ENCODE data around the gene MEX3C.

Gene MEX3C

DNA sequence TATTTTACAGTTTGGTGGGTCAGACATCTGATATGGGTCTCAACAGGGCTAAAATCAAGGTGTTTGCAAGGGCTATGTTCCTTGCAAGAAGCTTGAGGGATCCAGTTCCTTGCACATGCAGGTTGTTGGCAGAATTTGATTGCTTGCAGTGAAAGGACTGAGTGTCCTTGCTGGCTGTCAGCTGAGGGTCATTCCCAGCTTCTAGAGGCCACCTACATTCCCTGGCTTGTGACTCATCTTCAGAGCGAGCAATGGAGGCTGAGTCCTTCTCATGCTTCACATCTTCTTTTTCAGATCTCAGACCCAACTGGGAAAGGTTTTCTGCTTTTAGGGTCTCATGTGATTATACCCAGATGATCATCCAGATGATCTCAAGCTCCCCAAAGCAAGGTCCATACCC lies 12.4 kb downstream of the MEX3C start:
- TF ChIP-seq TAF1 (IDR thresholded peaks at IDR 0.05; ENCODE audit: borderline replicate concordance, insufficient read depth, low read length): no peak
- TF ChIP-seq, protein P1, sequence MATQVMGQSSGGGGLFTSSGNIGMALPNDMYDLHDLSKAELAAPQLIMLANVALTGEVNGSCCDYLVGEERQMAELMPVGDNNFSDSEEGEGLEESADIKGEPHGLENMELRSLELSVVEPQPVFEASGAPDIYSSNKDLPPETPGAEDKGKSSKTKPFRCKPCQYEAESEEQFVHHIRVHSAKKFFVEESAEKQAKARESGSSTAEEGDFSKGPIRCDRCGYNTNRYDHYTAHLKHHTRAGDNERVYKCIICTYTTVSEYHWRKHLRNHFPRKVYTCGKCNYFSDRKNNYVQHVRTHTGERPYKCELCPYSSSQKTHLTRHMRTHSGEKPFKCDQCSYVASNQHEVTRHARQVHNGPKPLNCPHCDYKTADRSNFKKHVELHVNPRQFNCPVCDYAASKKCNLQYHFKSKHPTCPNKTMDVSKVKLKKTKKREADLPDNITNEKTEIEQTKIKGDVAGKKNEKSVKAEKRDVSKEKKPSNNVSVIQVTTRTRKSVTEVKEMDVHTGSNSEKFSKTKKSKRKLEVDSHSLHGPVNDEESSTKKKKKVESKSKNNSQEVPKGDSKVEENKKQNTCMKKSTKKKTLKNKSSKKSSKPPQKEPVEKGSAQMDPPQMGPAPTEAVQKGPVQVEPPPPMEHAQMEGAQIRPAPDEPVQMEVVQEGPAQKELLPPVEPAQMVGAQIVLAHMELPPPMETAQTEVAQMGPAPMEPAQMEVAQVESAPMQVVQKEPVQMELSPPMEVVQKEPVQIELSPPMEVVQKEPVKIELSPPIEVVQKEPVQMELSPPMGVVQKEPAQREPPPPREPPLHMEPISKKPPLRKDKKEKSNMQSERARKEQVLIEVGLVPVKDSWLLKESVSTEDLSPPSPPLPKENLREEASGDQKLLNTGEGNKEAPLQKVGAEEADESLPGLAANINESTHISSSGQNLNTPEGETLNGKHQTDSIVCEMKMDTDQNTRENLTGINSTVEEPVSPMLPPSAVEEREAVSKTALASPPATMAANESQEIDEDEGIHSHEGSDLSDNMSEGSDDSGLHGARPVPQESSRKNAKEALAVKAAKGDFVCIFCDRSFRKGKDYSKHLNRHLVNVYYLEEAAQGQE (IDR thresholded peaks at IDR 0.05; ENCODE audit: insufficient read depth in 1 of 2, low read depth in 2 of 2, low read length in 2 of 2): no peak
- TF ChIP-seq FOXP2 (optimal IDR thresholded peaks at IDR 0.05; ENCODE audit: borderline replicate concordance, extremely low read depth, extremely low read length, insufficient read depth): no peak
- TF ChIP-seq POLR2AphosphoS5 (IDR thresholded peaks at IDR 0.05; ENCODE audit: low read depth, low read length): no peak
- no peak for TF ChIP-seq SIN3A (IDR thresholded peaks at IDR 0.05; ENCODE audit: borderline replicate concordance, insufficient read depth, low read length)

DNA sequence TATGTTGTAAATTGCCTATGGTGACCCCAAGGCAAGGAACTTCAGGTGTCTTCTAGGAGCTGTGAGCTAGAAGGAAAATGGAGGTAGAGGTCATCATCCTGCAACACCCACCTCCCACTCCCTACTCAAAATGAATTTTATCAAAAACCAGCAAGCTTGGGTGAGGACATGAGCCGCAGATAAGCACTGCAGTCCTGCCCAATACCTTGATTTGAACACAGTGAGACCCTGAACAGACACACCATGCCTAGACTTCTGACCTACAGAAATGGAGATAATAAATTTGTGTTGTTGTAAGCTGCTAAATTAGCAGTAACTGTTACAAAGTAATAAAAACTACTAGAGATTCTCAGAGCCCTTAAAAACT lies 13.4 kb downstream of the MEX3C start:
- TF ChIP-seq TAF1 (IDR thresholded peaks at IDR 0.05; ENCODE audit: borderline replicate concordance, insufficient read depth, low read length) (no peak), POLR2AphosphoS5 (IDR thresholded peaks at IDR 0.05; ENCODE audit: low read depth, low read length) (no peak), SIN3A (IDR thresholded peaks at IDR 0.05; ENCODE audit: borderline replicate concordance, insufficient read depth, low read length) (no peak), FOXP2 (optimal IDR thresholded peaks at IDR 0.05; ENCODE audit: borderline replicate concordance, extremely low read depth, extremely low read length, insufficient read depth) (no peak)
- TF ChIP-seq, protein P1 (IDR thresholded peaks at IDR 0.05; ENCODE audit: insufficient read depth in 1 of 2, low read depth in 2 of 2, low read length in 2 of 2): no peak

DNA sequence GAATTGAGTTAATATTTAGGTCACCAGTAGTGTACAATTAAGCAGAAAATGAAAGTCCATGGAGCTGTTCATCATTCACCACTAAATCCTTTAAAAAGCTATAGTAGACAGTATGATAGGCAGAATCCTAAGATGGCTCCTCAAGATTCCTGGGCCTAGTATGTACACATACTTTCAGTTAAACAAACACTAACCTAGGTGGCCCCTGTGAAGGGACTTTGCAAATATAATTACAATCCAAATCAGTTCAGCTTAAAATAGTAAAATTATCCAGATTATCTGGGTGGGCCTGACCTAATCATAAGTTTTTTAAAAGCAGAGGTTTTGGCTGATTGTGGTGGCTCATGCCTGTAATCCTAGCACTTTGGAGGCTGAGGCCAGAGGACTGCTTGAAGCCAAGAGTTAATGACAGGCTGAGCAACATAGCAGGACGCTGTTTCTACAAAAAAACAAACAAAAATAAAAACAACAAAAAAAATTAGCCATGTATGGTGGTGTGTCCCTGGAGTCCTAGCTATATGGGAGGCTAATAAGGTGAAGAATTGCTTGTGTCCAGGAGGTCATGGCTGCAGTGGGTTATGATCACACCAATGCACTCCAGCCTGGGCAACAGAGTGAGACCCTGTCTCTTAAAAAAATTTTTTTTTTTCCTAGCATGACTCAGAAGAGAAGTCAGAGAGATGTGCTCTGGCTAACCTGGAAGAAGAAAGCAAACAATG lies 13.9 kb downstream of the MEX3C start:
- TF ChIP-seq POLR2AphosphoS5 (IDR thresholded peaks at IDR 0.05; ENCODE audit: low read depth, low read length) (no peak), SIN3A (IDR thresholded peaks at IDR 0.05; ENCODE audit: borderline replicate concordance, insufficient read depth, low read length) (no peak), FOXP2 (optimal IDR thresholded peaks at IDR 0.05; ENCODE audit: borderline replicate concordance, extremely low read depth, extremely low read length, insufficient read depth) (no peak), TAF1 (IDR thresholded peaks at IDR 0.05; ENCODE audit: borderline replicate concordance, insufficient read depth, low read length) (no peak)
- TF ChIP-seq, protein P1 (IDR thresholded peaks at IDR 0.05; ENCODE audit: insufficient read depth in 1 of 2, low read depth in 2 of 2, low read length in 2 of 2): no peak

DNA sequence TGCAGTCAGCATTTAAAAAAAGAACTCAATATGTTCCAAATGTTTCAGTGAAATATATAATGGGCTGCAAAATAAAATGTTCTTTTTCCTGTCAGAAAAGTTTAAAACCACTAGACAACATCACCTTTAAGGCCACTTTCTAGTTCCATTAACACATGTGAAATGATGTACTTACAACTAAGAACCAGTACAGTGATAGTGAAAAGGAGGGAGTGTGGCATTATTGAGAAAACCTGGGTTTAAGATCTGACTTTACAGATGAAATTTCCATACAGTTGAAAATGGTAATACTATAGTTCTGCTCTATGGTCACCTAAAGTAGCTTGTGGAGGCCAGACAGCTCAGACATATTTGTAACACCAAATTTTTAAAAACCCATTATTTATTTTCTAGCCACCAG lies 14.7 kb downstream of the MEX3C start:
- TF ChIP-seq, protein P1 (IDR thresholded peaks at IDR 0.05; ENCODE audit: insufficient read depth in 1 of 2, low read depth in 2 of 2, low read length in 2 of 2): no peak
- no peak for TF ChIP-seq SIN3A (IDR thresholded peaks at IDR 0.05; ENCODE audit: borderline replicate concordance, insufficient read depth, low read length)
- TF ChIP-seq TAF1 (IDR thresholded peaks at IDR 0.05; ENCODE audit: borderline replicate concordance, insufficient read depth, low read length): no peak
- TF ChIP-seq FOXP2 (optimal IDR thresholded peaks at IDR 0.05; ENCODE audit: borderline replicate concordance, extremely low read depth, extremely low read length, insufficient read depth): no peak
- TF ChIP-seq POLR2AphosphoS5 (IDR thresholded peaks at IDR 0.05; ENCODE audit: low read depth, low read length): no peak
